Hematopoietic multipotent progenitor cell treated with erythropoietin and hydrocortisone succinate and interleukin-3 and kit ligand, for 6 days (in vitro differentiated cells): ENCODE results near the gene MCHR1.
"Not testable (repeated sequence)": the region's sequence is repeated elsewhere in the genome, so short reads cannot be mapped to it uniquely, and the experiment has no call there.

Experiments
- DNase-seq: peaks from one replicate; pipeline ENCODE4 v3.0.0-alpha.2; 2015

Gene MCHR1

DNA sequence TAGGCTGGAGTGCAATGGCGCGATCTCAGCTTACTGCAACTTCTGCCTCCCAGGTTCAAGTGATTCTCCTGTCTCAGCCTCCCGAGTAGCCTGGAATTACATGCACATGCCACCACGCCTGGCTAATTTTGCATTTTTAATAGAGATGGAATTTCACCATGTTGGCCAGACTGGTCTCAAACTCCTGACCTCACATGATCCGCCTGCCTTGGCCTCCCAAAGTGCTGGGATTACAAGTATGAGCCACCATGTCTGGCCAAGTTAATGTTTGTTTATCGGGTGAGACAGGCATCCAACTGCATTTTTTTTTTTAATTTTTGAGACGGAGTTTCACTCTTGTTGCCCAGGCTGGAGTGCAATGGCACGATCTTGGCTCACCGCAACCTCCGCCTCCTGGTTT, 22.6 kb upstream of the MCHR1 start:
- DNase-seq: not testable (repeated sequence)

DNA sequence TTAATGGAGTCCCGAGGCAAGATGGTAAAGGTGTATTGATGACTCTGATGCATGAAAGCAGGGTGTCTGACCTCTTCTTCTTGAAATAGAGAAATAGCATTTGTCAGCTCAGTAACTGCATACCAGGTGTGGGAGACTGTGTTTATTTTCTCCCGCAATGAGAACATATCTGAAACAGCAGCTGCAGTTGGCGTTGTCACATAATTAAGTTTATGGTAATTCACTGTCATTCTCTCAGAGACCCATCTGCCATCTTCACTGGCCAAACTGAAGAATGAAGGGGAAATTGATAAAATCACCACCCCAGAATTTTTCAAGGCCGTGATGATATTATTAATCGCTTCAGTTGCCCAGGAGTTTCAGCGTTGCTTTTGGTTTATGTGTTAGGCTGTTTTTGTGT, 20.1 kb upstream of the MCHR1 start:
- DNase-seq: no peak

DNA sequence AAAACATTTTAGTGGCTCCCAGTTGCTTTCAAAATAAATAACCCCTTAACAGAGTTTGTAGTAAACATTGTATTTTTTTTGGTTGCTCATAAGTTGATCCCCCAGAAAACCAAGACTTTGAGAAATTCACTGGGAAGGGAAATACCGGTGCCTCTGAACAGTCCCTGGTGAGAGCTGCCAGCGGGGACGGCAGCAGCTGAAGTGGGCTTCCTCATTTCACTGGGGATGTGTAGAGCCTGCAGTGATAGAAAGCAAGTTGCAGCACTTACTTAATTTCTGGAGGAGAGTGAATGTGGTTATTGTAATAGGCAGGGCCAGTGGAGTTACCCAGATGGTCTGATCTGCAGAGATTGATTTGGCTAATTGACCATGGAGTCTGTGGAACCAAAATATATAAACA, 18.6 kb upstream of the MCHR1 start:
- DNase-seq: no peak

DNA sequence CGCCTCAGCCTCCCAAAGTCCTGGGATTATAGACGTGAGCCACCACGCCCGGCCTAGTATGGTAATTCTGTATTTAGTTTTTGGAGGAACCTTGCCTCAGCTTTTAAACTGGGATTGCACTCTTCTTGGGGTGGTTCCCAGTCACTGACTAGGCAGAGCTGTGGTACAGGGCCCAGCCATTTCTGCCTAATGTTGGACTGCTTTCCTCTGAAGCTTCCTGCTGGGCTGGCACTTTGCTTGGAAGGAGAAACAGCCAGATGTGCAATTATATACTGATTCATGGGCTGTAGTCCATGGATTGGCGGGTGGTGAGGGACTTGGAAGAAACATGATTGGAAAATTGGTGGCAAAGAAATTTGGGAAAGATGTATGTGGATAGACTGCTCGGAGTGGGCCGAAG, 17.6 kb upstream of the MCHR1 start:
- no peak for DNase-seq

DNA sequence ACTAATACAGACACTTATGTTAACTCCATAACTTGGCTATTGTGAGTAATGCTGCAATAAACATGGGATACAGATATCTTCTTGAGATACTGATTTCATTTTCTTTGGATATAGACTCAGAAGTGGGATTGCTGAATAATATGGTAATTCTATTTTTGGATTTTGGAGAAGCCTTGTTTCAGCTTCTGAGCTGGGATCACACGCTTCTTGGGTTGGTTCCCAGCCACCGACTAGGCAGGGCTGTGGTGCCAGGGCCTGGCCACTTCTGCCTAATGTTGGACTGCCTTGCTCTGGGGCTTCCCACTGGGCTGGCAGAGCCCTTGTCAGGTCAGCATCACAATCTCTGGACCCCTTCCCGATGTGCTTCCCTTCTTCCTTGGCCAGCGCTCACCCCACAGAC, 14.0 kb upstream of the MCHR1 start:
- DNase-seq: no peak

DNA sequence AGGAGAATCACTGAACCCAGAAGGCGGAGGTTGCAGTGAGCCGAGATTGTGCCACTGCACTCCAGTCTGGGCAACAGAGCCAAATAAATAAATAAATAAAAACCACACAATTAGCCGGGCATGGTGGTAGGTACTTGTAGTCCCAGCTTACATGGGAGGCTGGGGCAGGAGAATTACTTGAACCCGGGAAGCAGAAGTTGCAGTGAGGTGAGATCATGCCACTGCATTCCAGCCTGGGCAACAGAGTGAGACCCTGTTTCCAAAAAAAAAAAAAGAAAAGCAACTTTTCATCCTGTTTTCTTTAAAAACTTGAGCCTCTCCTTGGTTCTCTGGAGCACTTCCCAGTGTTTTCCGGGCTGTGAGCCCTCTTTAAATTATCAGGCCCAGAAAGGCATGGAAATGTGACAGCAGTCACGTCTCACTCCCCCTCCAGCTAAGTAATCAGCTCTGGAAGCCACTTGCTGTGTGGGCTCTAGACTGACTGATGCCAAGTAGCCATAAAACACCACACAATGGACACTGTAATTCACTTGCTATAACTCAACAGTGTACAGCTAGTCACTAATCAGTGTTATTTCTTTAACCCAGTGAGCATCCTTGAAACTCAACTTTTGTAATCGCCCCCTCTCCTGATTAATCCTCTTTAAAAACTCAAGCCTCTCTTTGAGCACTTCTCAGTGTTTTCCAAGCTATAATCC, 13.0 kb upstream of the MCHR1 start:
- DNase-seq: no peak

DNA sequence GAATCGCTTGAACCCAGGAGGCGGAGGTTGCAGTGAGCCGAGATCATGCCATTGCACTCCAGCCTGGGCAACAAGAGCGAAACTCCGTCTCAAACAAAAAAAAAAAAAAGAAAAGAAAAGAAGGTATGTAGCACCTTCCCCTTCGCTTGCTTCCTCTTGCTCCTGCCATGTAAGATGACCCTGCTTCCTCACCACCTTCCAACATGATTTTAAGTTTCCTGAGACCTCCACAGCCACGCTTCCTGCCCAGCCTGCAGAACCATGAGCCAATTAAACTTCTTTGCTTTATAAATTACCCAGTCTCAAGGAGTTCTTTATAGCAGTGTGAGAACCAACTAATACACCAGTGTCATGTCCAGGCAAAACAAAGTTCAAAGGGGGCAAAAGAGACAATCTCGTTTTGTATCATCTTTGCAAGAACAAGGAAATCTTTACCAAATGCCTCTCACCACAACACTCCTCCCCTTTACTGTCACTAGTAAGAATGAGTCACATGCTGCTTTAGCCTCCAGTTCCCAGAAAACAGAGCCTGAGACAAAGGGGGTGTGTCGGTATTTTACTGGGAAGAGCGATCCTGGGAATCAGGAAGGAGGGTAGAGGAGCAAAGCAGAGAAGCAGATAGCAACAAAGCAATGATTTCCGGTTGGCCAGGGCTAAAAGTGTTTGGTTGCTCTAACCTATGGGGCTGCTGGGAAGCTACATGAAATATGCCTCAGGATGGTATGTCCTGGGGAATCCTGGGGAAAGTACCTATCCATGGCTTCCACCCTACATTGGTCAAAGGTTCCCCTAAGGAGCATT, 10.5 kb upstream of the MCHR1 start:
- DNase-seq: no peak

DNA sequence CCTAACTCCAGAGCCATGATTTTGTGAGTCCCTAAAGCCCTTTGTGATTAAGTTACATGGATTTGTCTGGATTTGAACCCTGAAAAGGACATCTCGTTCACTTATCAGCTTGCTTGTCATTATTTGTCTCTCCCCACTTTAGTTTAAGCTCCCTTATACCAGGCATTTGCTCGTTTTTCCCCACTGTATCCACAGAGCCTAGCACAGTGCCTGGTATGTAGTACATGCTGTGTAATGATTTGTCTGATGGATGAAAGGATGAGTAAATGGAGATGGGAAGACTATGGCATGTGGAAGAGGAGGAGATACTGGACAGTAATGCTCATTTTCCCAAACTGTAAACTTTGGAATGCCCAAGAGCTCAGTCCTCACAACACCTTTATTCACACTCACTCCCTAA, 9.2 kb upstream of the MCHR1 start:
- DNase-seq: no peak

DNA sequence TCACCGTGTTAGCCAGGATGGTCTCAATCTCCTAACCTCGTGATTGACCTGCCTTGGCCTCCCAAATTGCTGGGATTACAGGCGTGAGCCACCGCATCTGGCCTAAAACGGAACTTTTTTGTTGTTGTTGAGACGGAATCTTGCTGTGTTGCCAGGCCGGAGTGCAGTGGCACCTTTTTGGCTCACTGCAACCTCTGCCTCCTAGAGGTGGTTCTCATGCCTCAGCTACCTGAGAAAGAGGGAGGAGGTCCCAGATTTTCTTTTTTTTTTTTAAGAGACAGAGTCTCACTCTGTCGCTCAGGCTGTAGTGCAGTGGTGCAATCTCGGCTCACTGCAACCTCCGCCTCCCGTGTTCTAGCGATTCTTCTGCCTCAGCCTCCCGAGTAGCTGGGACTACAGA, 7.9 kb upstream of the MCHR1 start:
- DNase-seq: no peak

DNA sequence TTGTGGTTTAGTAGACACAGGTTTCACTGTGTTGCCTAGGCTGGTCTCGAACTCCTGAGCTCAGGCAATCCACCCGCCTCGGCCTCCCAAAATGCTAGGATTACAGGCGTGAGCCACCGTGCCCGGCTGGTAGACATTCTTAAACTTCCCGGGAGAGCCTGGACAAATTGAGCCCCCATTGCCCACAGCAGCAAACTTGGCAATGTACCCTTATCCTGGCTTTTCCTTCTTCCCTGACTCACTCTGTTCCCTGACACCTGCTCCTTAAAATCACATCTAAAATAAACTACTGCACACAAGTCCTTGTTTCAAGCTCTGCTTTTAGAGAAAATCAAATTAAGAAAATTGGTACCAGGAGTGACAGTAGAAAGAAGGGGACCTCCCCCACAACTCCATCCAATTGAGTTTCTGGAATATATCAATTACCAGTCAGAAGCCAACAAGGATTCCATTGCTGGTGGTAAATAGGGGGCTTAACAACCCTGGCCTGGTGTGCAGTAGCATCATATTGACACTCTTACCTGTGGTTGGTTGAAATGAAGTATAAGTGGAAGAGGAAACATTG, 7.4 kb upstream of the MCHR1 start:
- DNase-seq: no peak

DNA sequence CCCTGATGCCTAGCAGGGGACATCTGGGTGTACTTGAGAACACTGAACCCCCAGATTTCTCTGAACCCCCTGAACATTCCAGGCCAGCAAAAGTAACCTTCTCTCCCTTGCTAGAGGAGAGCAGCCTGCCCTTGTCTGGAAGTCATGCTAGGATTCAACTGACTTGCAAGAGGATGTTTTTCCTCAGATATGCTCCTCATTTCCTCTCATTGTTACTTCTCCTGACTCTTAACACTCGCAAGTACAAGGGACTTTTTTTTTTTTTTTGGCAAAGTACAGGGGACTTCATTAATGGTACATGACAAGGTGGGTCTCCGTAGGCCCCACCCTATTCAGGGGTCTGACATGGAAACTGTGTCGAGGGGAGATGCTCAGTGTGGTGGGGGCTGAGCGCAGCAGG, 6.3 kb upstream of the MCHR1 start:
- no peak for DNase-seq

DNA sequence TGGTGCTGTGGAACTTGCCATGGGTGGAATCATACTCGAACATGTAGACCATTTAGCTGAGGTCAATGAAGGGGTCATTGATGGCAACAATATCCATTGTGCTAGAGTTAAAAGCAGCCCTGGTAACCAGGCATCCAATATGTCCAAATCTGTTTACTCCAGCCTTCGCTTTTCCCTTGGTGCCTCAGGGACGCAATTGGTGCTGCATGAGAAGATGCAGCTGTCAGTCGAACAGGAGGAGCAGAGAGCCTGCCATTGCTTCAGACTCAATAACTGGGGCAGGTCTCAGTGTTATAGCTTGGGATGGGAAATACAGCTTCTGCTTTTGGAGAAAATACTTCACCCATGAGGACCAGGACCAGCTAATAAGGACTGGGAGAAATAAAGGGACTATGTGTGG, 5.0 kb upstream of the MCHR1 start:
- DNase-seq: no peak

DNA sequence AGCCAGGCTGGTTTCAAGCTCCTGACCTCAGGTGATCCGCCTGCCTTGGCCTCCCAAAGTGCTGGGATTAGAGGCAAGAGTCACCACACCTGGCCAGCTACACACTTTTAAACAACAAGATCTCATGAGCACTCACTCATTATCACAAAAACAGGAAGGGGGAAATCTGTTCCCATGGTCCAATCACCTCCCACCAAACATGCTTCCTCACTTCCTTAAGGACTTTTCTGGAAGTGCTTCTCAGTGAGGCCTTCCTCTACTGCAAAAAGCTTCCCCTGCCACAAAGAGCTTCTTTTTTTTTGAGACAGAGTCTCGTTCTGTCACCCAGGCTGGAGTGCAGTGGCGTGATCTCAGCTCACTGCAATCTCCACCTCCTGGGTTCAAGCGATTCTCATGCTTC, 3.1 kb upstream of the MCHR1 start:
- DNase-seq: not testable (repeated sequence)

DNA sequence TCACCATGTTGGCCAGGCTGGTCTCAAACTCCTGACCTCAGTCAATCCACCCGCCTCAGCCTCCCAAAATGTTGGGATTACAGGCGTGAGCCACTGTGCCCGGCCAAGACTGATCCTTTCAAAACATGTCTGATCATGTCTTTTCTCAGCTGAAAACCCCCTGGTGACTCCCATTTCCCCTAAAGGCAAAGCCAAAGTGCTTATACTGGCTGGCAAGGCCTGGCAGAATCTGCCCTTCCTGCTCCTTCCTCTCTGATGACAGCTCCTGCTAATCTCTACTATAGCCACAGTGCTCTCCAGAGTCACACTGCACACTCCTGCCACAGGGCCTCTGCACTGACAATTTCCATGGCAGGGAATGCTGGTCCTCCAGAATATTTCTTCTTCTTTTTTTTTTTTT, 2.6 kb upstream of the MCHR1 start:
- no peak for DNase-seq

DNA sequence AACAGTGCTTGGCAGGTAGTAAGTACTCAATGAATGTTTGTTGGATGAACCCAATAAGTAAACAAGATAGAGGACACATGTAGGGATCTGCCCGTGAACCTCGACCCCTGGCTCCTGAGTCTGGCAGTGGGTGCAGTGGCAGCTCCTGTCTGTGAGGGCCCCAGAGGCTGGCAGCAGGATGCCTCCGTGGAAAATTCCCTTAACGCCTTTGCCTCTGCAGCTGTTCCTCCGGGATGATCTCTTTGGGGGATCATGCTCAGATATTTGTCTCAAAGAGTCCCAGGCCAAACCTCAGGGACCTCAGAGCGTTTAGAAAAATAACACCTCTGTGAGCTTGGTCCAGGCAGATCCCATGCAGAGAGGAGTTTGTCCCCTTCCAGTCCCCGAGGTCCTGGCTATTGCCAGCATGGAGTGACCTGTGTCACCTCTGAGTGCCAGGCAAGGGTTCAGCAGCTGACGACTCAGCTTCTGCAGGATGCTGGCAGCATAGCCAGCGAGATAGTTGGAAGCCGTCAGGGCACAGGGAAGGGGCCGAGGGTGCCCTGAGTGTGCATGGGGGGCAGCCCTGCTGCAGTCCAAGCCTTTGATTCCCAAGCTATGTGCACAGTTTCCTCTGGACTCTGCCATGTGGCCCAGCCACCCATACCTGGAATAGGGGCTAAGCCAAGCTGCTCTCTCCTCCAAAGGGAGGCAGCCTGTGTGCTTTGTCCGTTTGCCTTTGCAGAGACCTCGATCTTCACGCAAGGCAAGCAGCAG, 613 bp upstream of the MCHR1 start:
- DNase-seq: no peak

DNA sequence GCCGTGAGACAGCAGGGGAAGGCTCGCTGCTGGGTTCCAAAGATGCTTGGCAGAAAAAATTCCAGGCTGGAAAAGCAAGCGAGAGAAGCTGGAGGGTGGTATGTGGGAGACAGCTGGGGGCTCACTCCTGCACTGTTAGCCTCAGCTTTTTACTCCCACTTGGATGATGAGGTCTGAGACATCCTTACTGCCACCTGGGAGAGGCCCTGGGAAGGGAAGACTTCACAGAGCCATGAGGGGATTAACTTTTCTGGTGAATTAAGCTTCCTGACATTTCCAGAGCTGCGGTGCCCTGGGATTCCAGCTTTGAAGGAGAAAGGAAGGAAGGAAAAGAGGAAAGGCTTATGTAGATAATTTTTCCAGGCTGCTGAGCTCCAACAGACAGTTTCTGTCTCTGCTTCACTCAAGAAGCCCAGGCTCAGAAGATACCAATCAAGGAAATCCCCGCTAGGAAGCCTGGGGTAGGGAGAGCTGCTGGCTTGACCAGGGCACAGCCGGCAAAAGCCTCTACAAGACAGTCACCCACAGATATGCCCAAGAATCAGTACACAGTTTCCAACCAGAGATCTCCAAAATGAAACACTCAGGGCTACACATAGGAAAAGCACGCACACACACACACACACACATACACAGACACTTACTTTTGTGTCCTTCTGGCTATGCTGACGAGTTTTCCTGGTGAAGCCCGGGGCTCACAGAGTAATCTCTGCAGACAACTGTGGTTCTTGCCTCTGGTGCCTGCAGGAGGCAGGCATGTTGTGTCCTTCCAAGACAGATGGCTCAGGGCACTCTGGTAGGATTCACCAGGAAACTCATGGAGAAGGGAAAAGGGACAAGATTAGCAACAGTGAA, 907 bp downstream of the MCHR1 start:
- no peak for DNase-seq

DNA sequence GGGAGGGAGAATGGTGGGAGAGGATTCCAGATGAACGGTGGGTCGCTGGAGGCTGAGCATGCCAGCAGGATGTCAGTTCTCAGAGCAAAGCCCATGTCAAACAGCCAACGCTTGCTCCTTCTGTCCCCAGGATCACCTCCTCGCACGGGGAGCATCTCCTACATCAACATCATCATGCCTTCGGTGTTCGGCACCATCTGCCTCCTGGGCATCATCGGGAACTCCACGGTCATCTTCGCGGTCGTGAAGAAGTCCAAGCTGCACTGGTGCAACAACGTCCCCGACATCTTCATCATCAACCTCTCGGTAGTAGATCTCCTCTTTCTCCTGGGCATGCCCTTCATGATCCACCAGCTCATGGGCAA, 1.5 kb downstream of the MCHR1 start:
- DNase-seq: no peak

DNA sequence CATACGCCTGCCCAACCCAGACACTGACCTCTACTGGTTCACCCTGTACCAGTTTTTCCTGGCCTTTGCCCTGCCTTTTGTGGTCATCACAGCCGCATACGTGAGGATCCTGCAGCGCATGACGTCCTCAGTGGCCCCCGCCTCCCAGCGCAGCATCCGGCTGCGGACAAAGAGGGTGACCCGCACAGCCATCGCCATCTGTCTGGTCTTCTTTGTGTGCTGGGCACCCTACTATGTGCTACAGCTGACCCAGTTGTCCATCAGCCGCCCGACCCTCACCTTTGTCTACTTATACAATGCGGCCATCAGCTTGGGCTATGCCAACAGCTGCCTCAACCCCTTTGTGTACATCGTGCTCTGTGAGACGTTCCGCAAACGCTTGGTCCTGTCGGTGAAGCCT, 2.2 kb downstream of the MCHR1 start:
- DNase-seq: no peak

DNA sequence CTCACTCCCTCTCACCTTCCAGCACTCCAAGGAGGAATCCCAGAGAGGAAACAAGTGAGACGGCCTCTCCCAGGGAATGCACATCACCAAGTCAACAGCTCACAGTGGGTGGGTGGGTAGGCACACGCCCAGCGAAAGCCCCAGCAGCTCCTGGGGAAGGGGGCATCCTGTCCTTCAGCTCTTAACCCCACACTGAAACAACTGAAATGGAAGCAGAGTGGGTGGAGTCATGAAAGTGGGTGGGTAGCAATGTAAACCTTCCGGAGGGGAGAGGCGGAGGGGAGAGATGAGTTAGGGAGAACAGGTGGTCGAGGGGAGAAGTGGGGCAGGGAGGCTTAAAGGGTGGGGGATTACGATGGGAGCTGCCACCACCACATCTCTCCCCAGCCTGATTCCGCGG, 5.4 kb downstream of the MCHR1 start:
- no peak for DNase-seq

DNA sequence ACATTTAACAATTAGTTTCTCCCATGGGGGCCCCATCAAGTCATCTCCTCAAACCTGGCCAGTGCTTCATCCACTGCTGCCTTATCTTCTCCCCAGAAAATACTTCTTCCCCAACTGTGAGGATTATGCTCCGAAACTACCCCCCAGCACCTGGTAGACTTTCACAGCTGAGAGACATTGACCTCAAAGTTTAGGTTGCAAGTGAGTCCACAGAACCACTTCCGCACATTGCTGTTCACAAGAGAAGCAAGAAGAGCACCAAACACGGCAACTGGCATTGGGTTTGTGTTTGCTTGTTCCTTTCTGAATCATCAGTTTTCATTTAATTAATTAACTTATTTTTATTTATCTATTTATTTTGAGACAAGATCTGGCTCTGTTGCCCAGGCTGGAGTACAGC, 6.1 kb downstream of the MCHR1 start:
- no peak for DNase-seq

DNA sequence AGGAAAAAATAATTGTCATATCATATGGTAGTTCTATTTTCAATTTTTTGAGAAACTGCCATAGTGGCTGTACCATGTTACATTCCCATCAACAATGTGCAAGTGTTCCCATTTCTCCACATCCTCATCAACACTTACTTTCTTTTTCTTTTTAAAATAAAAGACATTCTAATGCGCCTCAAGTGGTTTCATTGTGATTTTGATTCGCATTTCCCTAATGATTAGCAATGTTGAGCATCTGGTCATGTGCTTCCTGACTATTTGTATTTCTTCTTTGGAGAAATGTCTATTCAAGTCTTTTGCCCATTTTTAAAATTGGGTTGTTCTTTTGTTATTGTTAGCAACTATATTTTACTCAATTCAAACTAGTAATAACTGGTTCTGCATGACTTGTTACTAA, 8.4 kb downstream of the MCHR1 start:
- DNase-seq: no peak

DNA sequence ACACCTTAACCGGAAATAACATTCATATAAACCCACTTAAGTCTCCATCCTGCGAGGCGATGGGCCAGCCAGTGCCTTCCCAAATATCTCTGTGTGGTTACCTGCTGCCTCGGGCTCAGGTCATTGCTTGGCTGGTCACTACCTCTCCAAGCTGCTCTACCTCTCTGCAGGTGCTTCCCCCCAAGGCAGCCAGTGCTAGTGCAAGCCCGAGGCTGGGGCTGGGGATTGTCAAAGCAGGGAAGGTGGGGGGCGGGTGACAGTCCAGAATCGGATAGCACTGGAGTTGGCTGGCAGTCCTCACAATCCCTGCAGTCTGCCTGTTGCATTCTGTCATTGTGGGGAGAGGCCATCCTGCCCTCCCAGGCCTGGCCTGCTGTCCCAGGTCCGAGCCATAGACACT, 11.1 kb downstream of the MCHR1 start:
- no peak for DNase-seq

DNA sequence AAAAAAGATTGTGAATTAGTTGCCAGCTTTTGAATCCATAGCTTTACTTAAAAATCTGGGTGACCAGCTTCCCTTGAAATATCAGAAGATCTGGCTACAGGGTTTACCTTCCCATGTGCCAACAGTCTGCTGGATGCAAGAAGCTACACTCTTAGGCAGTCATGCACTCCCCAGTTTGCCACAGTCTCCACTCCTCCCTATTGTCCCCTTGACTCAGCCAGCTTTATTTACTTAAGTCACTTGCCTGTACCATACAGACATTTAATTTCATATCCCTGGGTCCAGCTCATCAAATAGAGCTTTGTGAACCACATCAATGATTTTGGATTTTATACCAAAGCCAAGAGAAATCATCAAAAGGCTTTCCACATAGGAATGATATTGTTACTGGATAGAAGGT, 12.2 kb downstream of the MCHR1 start:
- no peak for DNase-seq
